Inferior parietal cortex (tissue), 1 donor: Measurements from ENCODE around the gene VARS2.
"Not testable (repeated sequence)": the region's sequence is repeated elsewhere in the genome, so short reads cannot be mapped to it uniquely, and the experiment has no call there.

Experiments used
- DNase-seq: peaks from one replicate; pipeline ENCODE4 v3.0.0-alpha.2; 2016; ENCODE audit errors: extremely low spot score

The VARS2 gene

GRCh38 chr6:30962716-30963115 is 48.7 kb downstream of the VARS2 start:
- DNase-seq = no peak

GRCh38 chr6:30963641-30964040 is 49.6 kb downstream of the VARS2 start:
- no peak for DNase-seq

GRCh38 chr6:30964075-30964474 is 50.0 kb downstream of the VARS2 start:
- no peak for DNase-seq

- DNase-seq = no peak
These were observed 51.1 kb downstream of the VARS2 start for GRCh38 chr6:30965140-30965601.

- no peak for DNase-seq
These were observed 52.1 kb downstream of the VARS2 start for GRCh38 chr6:30966154-30966553.

- not testable (repeated sequence) for DNase-seq
These were observed 55.1 kb downstream of the VARS2 start for GRCh38 chr6:30969171-30969570.

GRCh38 chr6:30970946-30971345 is 56.9 kb downstream of the VARS2 start:
- DNase-seq = no peak

- DNase-seq = no peak
These were observed 58.8 kb downstream of the VARS2 start for GRCh38 chr6:30972816-30973215.

- no peak for DNase-seq
These were observed 60.6 kb downstream of the VARS2 start for GRCh38 chr6:30974490-30975252.
